OCI-LY7 (cell line): Measurements from ENCODE around the gene DCLK1. TPM values are rescaled to one million over a fixed set of nuclear protein-coding genes. Genes with fewer than 3 reads are reported as not detected.

Experiments used
- BruUV-seq: library from RNA; stranded (reverse); fragments of 400-500 nt; replicated peaks from 2 replicates; lab custom pipeline; 2021; lab: Mats Ljungman, UMichigan
- CTCF ChIA-PET: fragments of 300-600 bp; sonication (Branson Sonifier 250); formaldehyde crosslinking; loops from one replicate; lab custom pipeline; 2022; ENCODE audit warnings: antibody characterized with exemption; ENCODE audit not compliant: unreplicated experiment; lab: Charles Lee
- POLR2A ChIA-PET: fragments of 300-600 bp; sonication (Branson Sonifier 250); formaldehyde crosslinking; loops from one replicate; lab custom pipeline; 2022; ENCODE audit warnings: antibody characterized with exemption; lab: Charles Lee
- DNase-seq: peaks from one replicate; pipeline ENCODE4 v3.0.0-alpha.2; 2015; ENCODE audit warnings: low spot score
- H2AFZ ChIP-seq: fragments of 200-600 bp; sonication (generic), shearing (Covaris generic); 2 replicates; pipeline ENCODE4 v1.6.1; 2014; ENCODE audit warnings: mild to moderate bottlenecking, antibody characterized with exemption, low read length, moderate library complexity
- H3K27ac ChIP-seq: fragments of 200-600 bp; sonication (generic); 2 replicates; pipeline ENCODE4 v1.5.1; 2014; ENCODE audit warnings: mixed run types, low read depth, mild to moderate bottlenecking, moderate library complexity, low read length, inconsistent platforms; ENCODE audit not compliant: poor library complexity, severe bottlenecking
- H3K36me3 ChIP-seq: fragments of 200-600 bp; sonication (generic); 2 replicates; pipeline ENCODE4 v1.6.1; 2014; ENCODE audit warnings: mild to moderate bottlenecking, antibody characterized with exemption, low read length, moderate library complexity, mixed read lengths; ENCODE audit not compliant: insufficient read depth
- H3K4me1 ChIP-seq: fragments of 200-600 bp; sonication (generic); 2 replicates; pipeline ENCODE4 v1.5.1; 2014; ENCODE audit warnings: mild to moderate bottlenecking, low read length; ENCODE audit not compliant: insufficient read depth, poor library complexity, severe bottlenecking
- H3K4me2 ChIP-seq: fragments of 200-600 bp; sonication (generic); 2 replicates; pipeline ENCODE4 v1.6.1; 2014; ENCODE audit warnings: mild to moderate bottlenecking, low read length
- H3K4me3 ChIP-seq: fragments of 200-600 bp; sonication (generic); 2 replicates; pipeline ENCODE4 v1.5.1; 2014; ENCODE audit warnings: mild to moderate bottlenecking, low read depth, low read length; ENCODE audit not compliant: poor library complexity, severe bottlenecking
- H3K79me2 ChIP-seq: fragments of 200-600 bp; sonication (generic); 2 replicates; pipeline ENCODE4 v1.6.1; 2016; ENCODE audit warnings: low read depth, mild to moderate bottlenecking, low read length, moderate library complexity, mixed read lengths; ENCODE audit not compliant: insufficient read depth
- H3K9me2 ChIP-seq: fragments of 200-600 bp; sonication (generic); 2 replicates; pipeline ENCODE4 v1.6.1; 2016; ENCODE audit warnings: mild to moderate bottlenecking, low read length, mixed read lengths; ENCODE audit not compliant: insufficient read depth
- H3K9me3 ChIP-seq: fragments of 200-600 bp; sonication (generic); 2 replicates; pipeline ENCODE4 v1.6.1; 2014; ENCODE audit warnings: mild to moderate bottlenecking, mixed run types, low read length, mixed read lengths
- H4K20me1 ChIP-seq: fragments of 200-600 bp; sonication (generic); 2 replicates; pipeline ENCODE4 v1.6.1; 2014; ENCODE audit warnings: mild to moderate bottlenecking, antibody characterized with exemption, low read length, moderate library complexity, mixed read lengths; ENCODE audit not compliant: insufficient read depth
- EZH2phosphoT487 ChIP-seq: fragments of 200-600 bp; sonication (generic); IDR thresholded peaks from 2 replicates; pipeline ENCODE4 v1.6.1; 2018; ENCODE audit warnings: low read depth, borderline replicate concordance, mild to moderate bottlenecking, mixed run types, antibody characterized with exemption, low read length, moderate library complexity, mixed read lengths
- intact Hi-C: fragments of 100-400 bp; cut with micrococcal nuclease; formaldehyde crosslinking; loops from one replicate; pipeline ENCODE4 v1.10.0; 2022; ENCODE audit not compliant: unreplicated experiment
- total RNA-seq, 2 experiments: library from RNA; depleted of rRNA in 1 of 2; stranded (reverse); fragments of >200 nt in 1 of 2; shearing (Covaris generic) in 1 of 2; gene quantifications; 2 replicates each; pipeline ENCODE4 v1.2.3, GENCODE V29; 2014 to 2022
- TF ChIP-seq, protein P1 (sequence below): fragments of 200-600 bp; sonication (generic); conservative IDR thresholded peaks from 2 replicates; pipeline ENCODE4 v1.5.1; 2014; ENCODE audit warnings: mild to moderate bottlenecking, antibody characterized with exemption, low read length, moderate library complexity, mixed read lengths

The DCLK1 gene
- total RNA-seq, 2 experiments from 2014 or later = not detected

- no peak for TF ChIP-seq EZH2phosphoT487
- TF ChIP-seq, protein P1, sequence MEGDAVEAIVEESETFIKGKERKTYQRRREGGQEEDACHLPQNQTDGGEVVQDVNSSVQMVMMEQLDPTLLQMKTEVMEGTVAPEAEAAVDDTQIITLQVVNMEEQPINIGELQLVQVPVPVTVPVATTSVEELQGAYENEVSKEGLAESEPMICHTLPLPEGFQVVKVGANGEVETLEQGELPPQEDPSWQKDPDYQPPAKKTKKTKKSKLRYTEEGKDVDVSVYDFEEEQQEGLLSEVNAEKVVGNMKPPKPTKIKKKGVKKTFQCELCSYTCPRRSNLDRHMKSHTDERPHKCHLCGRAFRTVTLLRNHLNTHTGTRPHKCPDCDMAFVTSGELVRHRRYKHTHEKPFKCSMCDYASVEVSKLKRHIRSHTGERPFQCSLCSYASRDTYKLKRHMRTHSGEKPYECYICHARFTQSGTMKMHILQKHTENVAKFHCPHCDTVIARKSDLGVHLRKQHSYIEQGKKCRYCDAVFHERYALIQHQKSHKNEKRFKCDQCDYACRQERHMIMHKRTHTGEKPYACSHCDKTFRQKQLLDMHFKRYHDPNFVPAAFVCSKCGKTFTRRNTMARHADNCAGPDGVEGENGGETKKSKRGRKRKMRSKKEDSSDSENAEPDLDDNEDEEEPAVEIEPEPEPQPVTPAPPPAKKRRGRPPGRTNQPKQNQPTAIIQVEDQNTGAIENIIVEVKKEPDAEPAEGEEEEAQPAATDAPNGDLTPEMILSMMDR = no peak
- Histone ChIP-seq H3K9me2 (no peaks in the 10 kb centered on the region), H3K79me2 (no peaks in the 10 kb centered on the region), H3K27ac (no peak overlapping the region), H3K4me1 (no peaks in the 10 kb centered on the region), H3K36me3 (no peaks in the 10 kb centered on the region), H3K4me3 (no peak overlapping the region), H2AFZ (no peak overlapping the region), H3K4me2 (no peak overlapping the region), H3K9me3 (no peaks in the 10 kb centered on the region), H4K20me1 (no peaks in the 10 kb centered on the region)
- CTCF ChIA-PET = no interaction called here
- POLR2A ChIA-PET = no interaction called here
- BruUV-seq = no TSS peak
- DNase-seq = no peak
- intact Hi-C loops = no loop called here
These were observed 148.0 kb downstream of the DCLK1 start for GRCh38 chr13:35983206-35983605.

- Histone ChIP-seq H3K4me1 (no peaks in the 10 kb centered on the region), H3K4me2 (no peak overlapping the region), H2AFZ (no peak overlapping the region), H4K20me1 (no peaks in the 10 kb centered on the region), H3K9me3 (no peaks in the 10 kb centered on the region), H3K9me2 (no peaks in the 10 kb centered on the region), H3K27ac (no peak overlapping the region), H3K36me3 (no peaks in the 10 kb centered on the region), H3K79me2 (no peaks in the 10 kb centered on the region), H3K4me3 (no peak overlapping the region)
- intact Hi-C loops = loop anchor here (5.0 kb wide), 1 partner anchor 298 kb away; no protein-coding TSS in a partner anchor
- no peak for DNase-seq
- ChIA-PET CTCF (no interaction called here), POLR2A (no interaction called here)
- no TSS peak for BruUV-seq
- TF ChIP-seq, protein P1 = no peak
- TF ChIP-seq EZH2phosphoT487 = no peak
These were observed 151.7 kb downstream of the DCLK1 start for GRCh38 chr13:35979361-35979951.

- no peak overlapping the region for H2AFZ ChIP-seq
- H3K4me3 ChIP-seq = no peak overlapping the region
- no peaks in the 10 kb centered on the region for H3K36me3 ChIP-seq
- no peaks in the 10 kb centered on the region for H3K4me1 ChIP-seq
- H3K9me2 ChIP-seq = no peaks in the 10 kb centered on the region
- TF ChIP-seq EZH2phosphoT487 = no peak
- TF ChIP-seq, protein P1 = peak; percentile 88
- H3K4me2 ChIP-seq = no peak overlapping the region
- no TSS peak for BruUV-seq
- DNase-seq = peak; percentile 20
- no peaks in the 10 kb centered on the region for H3K9me3 ChIP-seq
- POLR2A ChIA-PET = interaction anchor here (0.7 to 1.0 kb wide), 2 partner anchors 74 to 182 kb away, joined by 3 to 4 read pairs; no protein-coding TSS in a partner anchor
- intact Hi-C loops = loop anchor here (5.0 kb wide), 1 partner anchor 299 kb away; no protein-coding TSS in a partner anchor
- H3K27ac ChIP-seq = no peak overlapping the region
- H3K79me2 ChIP-seq = no peaks in the 10 kb centered on the region
- CTCF ChIA-PET = no interaction called here
- H4K20me1 ChIP-seq = no peaks in the 10 kb centered on the region
These were observed 152.4 kb downstream of the DCLK1 start for GRCh38 chr13:35978607-35979316.
